OCI-LY1 (cell line): ENCODE measurements around the gene HEXIM1.

Experiments
- H2AFZ ChIP-seq: fragments of 200-600 bp; sonication (generic), shearing (Covaris generic); 2 replicates; pipeline ENCODE4 v1.6.0; 2014; ENCODE audit warnings: antibody characterized with exemption, mild to moderate bottlenecking, low read length
- H3F3A ChIP-seq: fragments of 200-600 bp; sonication (generic), shearing (Covaris generic); 2 replicates; pipeline ENCODE4 v1.6.0; 2014; ENCODE audit warnings: mild to moderate bottlenecking, antibody characterized with exemption, low read length, moderate library complexity; ENCODE audit not compliant: insufficient read depth
- H3K27ac ChIP-seq: fragments of 200-600 bp; sonication (generic); 2 replicates; pipeline ENCODE4 v1.5.1; 2014; ENCODE audit warnings: low read length, mixed run types, mild to moderate bottlenecking, low read depth; ENCODE audit not compliant: poor library complexity, severe bottlenecking
- H3K27me3 ChIP-seq: fragments of 200-600 bp; sonication (generic); 2 replicates; pipeline ENCODE4 v1.6.0; 2014; ENCODE audit warnings: antibody characterized with exemption, mild to moderate bottlenecking, low read length, moderate library complexity; ENCODE audit not compliant: insufficient read depth
- H3K36me3 ChIP-seq: fragments of 200-600 bp; sonication (generic); 2 replicates; pipeline ENCODE4 v1.6.1; 2014; ENCODE audit warnings: mild to moderate bottlenecking, antibody characterized with exemption, low read length, moderate library complexity, mixed read lengths; ENCODE audit not compliant: insufficient read depth
- H3K4me1 ChIP-seq: fragments of 200-600 bp; sonication (generic); 2 replicates; pipeline ENCODE4 v1.5.1; 2014; ENCODE audit warnings: mild to moderate bottlenecking, low read length, moderate library complexity; ENCODE audit not compliant: insufficient read depth, severe bottlenecking
- H3K4me2 ChIP-seq: fragments of 200-600 bp; sonication (generic), shearing (Covaris generic); 2 replicates; pipeline ENCODE4 v1.6.1; 2014; ENCODE audit warnings: low read length
- H3K4me3 ChIP-seq: fragments of 200-600 bp; sonication (generic); 2 replicates; pipeline ENCODE4 v1.5.1; 2014; ENCODE audit warnings: low read length, low read depth, mild to moderate bottlenecking, mixed read lengths; ENCODE audit not compliant: poor library complexity, severe bottlenecking
- H3K79me2 ChIP-seq: fragments of 200-600 bp; shearing (Covaris generic); 2 replicates; pipeline ENCODE4 v1.6.1; 2016; ENCODE audit warnings: mixed run types, low read length, mixed read lengths; ENCODE audit not compliant: insufficient read depth
- H3K9ac ChIP-seq: fragments of 200-600 bp; sonication (generic), shearing (Covaris generic); 2 replicates; pipeline ENCODE4 v1.6.1; 2014; ENCODE audit warnings: mild to moderate bottlenecking, low read length, mixed read lengths
- H3K9me2 ChIP-seq: fragments of 200-600 bp; sonication (generic), shearing (Covaris generic); 2 replicates; pipeline ENCODE4 v1.6.1; 2014; ENCODE audit warnings: low read depth, mild to moderate bottlenecking, low read length, mixed read lengths
- H3K9me3 ChIP-seq: fragments of 200-600 bp; shearing (Covaris generic); 2 replicates; pipeline ENCODE4 v1.6.1; 2014; ENCODE audit warnings: low read length, mixed read lengths
- H4K20me1 ChIP-seq: fragments of 200-600 bp; sonication (generic), shearing (Covaris generic); 2 replicates; pipeline ENCODE4 v1.6.0; 2016; ENCODE audit warnings: mild to moderate bottlenecking, low read length; ENCODE audit not compliant: insufficient read depth
- CTCF ChIP-seq: fragments of 200-600 bp; sonication (generic), shearing (Covaris generic); IDR thresholded peaks from 2 replicates; pipeline ENCODE4 v1.5.1; 2017; ENCODE audit warnings: mild to moderate bottlenecking, antibody characterized with exemption, low read length, moderate library complexity, mixed read lengths
- EZH2 ChIP-seq: fragments of 200-600 bp; sonication (generic), shearing (Covaris generic); IDR thresholded peaks from 2 replicates; pipeline ENCODE4 v1.8.0; 2017; ENCODE audit warnings: borderline replicate concordance, mixed run types, mild to moderate bottlenecking, antibody characterized with exemption, low read length, moderate library complexity, mixed read lengths

HEXIM1 gene

GRCh38 chr17:45116434-45117016 is 31.8 kb upstream of the HEXIM1 start:
- no peak overlapping the region for H3K4me2 ChIP-seq
- H3K79me2 ChIP-seq = no peaks in the 10 kb centered on the region
- no peak overlapping the region for H3K4me3 ChIP-seq
- H3K4me1 ChIP-seq = no peaks in the 10 kb centered on the region
- no peaks in the 10 kb centered on the region for H3K9me3 ChIP-seq
- TF ChIP-seq CTCF (no peak), EZH2 (no peak)
- H3F3A ChIP-seq = no peaks in the 10 kb centered on the region
- H2AFZ ChIP-seq = no peak overlapping the region
- no peaks in the 10 kb centered on the region for H3K36me3 ChIP-seq
- H3K27me3 ChIP-seq = peaks cover 12% of the 10 kb centered on the region; the same call in 1 of the 2 replicates
- H4K20me1 ChIP-seq = no peaks in the 10 kb centered on the region
- no peaks in the 10 kb centered on the region for H3K9me2 ChIP-seq
- H3K27ac ChIP-seq = no peak overlapping the region
- no peak overlapping the region for H3K9ac ChIP-seq

GRCh38 chr17:45117334-45117733 is 30.9 kb upstream of the HEXIM1 start:
- Histone ChIP-seq H3K27ac (no peak overlapping the region), H3K9me3 (no peaks in the 10 kb centered on the region), H3F3A (no peaks in the 10 kb centered on the region), H3K4me3 (no peak overlapping the region), H3K36me3 (no peaks in the 10 kb centered on the region), H3K4me2 (no peak overlapping the region), H3K27me3 (peaks cover 12% of the 10 kb centered on the region; the same call in 1 of the 2 replicates), H3K9me2 (no peaks in the 10 kb centered on the region), H4K20me1 (no peaks in the 10 kb centered on the region), H3K9ac (no peak overlapping the region), H3K79me2 (no peaks in the 10 kb centered on the region), H3K4me1 (no peaks in the 10 kb centered on the region), H2AFZ (no peak overlapping the region)
- TF ChIP-seq CTCF = no peak
- no peak for TF ChIP-seq EZH2

GRCh38 chr17:45117848-45118646 is 30.2 kb upstream of the HEXIM1 start:
- no peak for TF ChIP-seq EZH2
- no peak for TF ChIP-seq CTCF
- peaks cover 12% of the 10 kb centered on the region; the same call in 1 of the 2 replicates for H3K27me3 ChIP-seq
- no peaks in the 10 kb centered on the region for H4K20me1 ChIP-seq
- H3K9ac ChIP-seq = no peak overlapping the region
- H3K79me2 ChIP-seq = no peaks in the 10 kb centered on the region
- no peaks in the 10 kb centered on the region for H3K9me3 ChIP-seq
- no peaks in the 10 kb centered on the region for H3K9me2 ChIP-seq
- no peak overlapping the region for H2AFZ ChIP-seq
- no peaks in the 10 kb centered on the region for H3F3A ChIP-seq
- no peak overlapping the region for H3K27ac ChIP-seq
- no peak overlapping the region for H3K4me3 ChIP-seq
- H3K4me2 ChIP-seq = no peak overlapping the region
- no peaks in the 10 kb centered on the region for H3K4me1 ChIP-seq
- no peaks in the 10 kb centered on the region for H3K36me3 ChIP-seq
